Inflammatory macrophage treated with lipopolysaccharide for 4 hours (primary cell): ENCODE measurements around the gene NUMB.

ENCODE experiments used
- DNase-seq: peaks from one replicate; pipeline ENCODE4 v3.0.0-alpha.2; 2020

The NUMB gene

DNA sequence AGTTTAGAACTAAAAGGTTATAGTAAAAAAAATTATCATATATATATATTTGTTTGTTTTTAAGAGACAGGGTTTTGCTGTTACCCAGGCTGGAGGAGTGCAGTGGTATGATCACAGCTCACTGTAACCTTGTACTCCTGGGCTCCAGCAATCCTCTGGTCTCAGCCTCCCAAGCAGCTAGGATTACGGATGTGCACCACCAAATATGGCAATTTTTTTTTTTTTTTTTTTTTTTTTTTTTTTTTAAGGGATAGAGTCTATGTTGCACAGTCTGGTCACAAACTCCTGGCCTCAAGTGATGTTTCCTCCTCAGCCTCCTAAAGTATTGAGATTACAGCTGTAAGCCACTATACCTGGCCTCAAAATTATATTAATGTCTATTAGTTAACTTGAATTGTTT is 172.4 kb downstream of the NUMB start:
- no peak for DNase-seq

- no peak for DNase-seq
These were observed 174.6 kb downstream of the NUMB start for GRCh38 chr14:73283608-73284379.

DNA sequence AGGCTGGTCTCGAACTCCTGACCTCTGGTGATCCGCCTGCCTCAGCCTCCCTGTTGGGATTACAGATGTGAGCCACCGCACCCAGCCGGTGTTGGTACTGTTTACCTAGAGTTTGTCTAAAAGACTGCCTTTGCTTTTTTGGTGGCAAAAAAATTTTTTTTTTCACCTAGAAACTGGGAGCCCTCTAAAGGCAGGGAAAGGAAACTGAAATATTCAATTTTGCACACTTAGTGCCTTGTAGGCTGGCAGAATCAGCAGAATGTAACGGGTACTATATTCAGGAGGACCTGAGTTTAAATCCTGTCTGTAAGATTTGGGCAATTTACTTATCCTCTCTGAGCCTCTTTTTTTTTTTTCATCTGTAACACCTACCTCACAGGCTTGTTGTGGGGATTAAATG is 177.4 kb downstream of the NUMB start:
- DNase-seq: no peak

DNA sequence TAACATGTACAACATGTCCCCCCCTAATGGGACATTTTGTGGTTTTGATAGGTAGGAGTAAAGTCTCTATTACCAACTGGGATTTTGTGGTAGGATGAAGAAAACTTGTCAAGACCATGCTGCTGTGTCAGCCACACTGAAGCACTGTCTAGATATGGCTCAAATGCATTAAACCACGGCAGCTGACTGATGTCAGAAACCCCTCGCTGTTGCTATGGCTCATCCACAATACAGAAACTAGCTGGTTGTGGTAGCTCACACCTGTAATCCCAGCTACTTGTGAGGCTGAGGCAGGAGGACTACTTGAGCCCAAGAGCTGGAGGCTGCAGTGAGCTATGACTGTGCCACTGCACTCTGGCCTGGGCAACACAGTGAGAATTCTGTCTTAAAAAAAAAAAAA is 181.0 kb downstream of the NUMB start:
- DNase-seq: no peak

- no peak for DNase-seq
These were observed 181.5 kb downstream of the NUMB start for GRCh38 chr14:73276836-73277235.

GRCh38 chr14:73273799-73274198 is 184.5 kb downstream of the NUMB start:
- no peak for DNase-seq

- no peak for DNase-seq
These were observed 186.0 kb downstream of the NUMB start for GRCh38 chr14:73272393-73272792.

DNA sequence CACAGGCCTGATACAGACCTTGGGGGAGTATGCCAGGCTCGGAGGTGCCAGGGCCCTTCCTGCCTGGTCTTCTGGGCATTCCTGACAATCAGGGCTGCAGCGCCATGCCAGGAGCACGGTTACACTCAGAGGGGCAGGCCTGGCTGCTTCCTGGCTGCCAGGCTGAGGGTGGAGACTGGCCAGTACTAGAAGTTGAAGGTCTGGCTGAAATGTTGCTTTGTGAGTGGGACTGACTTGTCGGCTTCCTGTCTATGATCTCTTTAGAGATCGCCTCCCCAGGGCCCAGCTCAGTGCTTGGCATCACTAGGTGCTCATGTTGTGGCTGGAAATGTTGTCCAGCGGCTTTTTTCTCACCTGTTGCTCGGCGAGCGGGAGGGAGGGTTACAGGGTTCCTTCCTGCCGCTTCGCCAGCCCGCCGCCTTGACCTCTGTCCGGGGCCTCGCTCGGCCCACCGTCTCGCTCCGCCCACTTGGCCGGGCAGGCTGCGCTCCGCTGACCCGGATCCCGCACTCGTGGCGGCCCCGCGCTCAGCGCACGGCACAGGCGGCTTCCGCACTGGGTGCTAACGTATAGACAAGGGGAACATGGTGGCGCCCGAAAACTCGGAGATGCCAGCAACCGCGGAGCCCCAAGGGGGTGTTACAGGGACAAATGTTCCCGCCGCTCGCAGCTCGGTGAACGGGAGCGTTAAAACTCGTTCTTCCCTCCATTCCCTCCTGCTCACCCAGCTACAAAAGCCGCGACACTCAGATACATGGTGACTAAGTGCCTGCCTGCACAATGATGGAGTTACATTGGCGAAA is 188.4 kb downstream of the NUMB start:
- no peak for DNase-seq

DNA sequence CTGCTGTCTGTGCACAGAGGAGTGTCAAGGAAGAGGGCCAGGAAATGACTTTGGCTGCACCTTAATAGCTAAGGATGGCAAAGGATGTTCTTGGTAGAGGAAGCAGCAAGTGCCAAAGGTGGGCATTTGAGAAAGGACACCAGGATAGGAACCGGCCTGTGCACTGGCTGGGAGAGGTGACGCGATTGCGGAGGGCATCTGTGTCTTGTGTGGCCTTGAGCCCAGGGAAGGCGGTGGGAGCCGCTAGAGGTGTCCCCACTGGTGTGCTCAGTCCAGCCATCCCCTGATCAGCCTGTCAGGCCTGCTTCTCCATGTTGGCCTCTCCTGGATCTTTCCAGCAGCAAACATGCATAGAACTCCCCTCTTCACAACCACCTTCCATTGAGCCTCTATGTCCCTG is 190.9 kb downstream of the NUMB start:
- no peak for DNase-seq

DNA sequence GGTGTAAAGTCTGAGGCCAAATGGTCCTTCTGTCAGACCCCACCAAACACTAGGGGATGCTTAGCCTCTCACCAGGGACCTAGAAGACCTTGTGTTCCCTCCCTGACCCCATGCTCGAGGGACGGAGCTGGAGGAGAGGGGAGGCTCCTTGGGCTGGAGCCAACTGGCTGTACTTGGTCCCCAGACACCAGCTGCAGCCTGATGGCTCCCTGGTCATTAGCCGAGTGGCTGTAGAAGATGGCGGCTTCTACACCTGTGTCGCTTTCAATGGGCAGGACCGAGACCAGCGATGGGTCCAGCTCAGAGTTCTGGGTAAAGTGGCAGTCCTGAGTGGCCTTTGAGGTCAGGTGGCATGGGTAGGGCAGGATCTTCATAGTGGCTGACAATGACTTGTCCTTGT is 192.0 kb downstream of the NUMB start:
- DNase-seq: no peak

DNA sequence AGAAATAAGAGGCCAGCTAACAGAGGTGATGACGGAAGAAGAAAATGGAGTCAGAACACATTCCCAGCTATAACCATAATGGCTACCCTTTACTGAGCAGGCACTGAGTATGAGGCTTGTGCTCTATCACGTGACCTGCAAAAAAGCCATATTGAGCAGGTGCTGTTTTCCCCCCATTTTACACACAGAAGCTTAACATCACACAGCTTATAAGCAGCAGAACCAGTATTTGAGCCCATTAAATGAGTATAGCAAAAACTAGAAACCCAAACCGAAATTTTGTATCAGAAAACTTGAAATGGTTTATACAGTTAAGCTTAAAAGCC is 192.7 kb downstream of the NUMB start:
- DNase-seq: no peak

- DNase-seq: no peak
These were observed 193.2 kb downstream of the NUMB start for GRCh38 chr14:73264885-73265720.

- DNase-seq: no peak
These were observed 194.1 kb downstream of the NUMB start for GRCh38 chr14:73264080-73264884.

DNA sequence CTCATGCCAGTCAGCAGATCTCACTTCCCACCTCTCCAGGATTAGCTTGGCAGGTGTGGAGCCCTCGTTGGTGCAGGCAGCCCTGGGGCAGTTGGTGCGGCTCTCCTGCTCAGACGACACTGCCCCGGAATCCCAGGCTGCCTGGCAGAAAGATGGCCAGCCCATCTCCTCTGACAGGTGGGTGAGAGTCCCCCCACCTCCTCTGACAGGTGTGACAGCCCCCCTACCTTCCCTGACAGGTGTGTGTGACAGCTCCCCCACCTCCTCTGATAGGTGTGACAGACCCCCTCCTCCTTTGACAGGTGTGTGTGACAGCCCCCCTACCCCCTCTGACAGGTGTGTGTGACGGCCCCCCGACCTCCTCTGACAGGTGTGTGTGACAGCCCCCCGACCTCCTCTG is 194.7 kb downstream of the NUMB start:
- DNase-seq: no peak

DNA sequence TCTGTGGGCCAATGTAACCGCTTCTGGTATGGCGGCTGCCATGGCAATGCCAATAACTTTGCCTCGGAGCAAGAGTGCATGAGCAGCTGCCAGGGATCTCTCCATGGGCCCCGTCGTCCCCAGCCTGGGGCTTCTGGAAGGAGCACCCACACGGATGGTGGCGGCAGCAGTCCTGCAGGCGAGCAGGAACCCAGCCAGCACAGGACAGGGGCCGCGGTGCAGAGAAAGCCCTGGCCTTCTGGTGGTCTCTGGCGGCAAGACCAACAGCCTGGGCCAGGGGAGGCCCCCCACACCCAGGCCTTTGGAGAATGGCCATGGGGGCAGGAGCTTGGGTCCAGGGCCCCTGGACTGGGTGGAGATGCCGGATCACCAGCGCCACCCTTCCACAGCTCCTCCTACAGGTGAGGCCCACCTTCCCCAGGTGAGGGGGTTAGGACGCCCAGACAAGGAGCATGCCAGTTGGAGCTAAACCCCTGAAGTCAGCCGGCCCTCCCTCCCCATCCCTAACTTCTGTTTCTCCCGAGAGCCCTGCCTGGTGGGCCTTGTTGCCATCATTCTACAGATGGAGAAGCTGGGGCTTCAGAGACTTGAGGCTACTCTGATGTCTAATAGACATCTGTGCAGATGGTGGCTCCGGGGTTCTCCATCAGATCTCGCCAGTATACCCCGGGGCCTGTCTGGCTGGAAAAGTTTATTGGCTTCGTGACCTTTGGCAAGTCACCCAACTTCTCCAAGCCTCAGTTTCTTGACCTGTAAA is 195.7 kb downstream of the NUMB start:
- no peak for DNase-seq

GRCh38 chr14:73261520-73262426 is 196.6 kb downstream of the NUMB start:
- DNase-seq: no peak

- DNase-seq: no peak
These were observed 197.3 kb downstream of the NUMB start for GRCh38 chr14:73261075-73261474.

GRCh38 chr14:73260574-73260973 is 197.8 kb downstream of the NUMB start:
- no peak for DNase-seq

DNA sequence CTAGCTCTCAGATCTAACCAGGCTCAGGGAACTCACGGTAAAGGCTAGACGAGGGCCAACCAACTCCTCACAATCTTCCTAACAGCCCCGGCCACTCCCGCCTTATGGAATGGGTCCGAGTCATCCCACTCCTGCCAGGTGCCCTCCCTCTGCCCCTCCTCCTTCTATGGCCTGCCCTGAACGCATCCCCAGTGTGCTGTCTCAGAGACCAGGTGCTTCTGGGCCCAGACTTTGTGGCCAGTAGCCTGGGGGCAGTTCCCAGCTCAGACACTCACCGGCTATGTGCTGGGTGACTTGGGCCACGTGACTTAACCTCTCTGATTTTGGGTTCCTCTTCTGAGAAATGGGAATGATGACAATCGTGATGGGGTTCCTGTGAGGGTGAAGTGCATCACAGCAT is 198.5 kb downstream of the NUMB start:
- DNase-seq: no peak

DNA sequence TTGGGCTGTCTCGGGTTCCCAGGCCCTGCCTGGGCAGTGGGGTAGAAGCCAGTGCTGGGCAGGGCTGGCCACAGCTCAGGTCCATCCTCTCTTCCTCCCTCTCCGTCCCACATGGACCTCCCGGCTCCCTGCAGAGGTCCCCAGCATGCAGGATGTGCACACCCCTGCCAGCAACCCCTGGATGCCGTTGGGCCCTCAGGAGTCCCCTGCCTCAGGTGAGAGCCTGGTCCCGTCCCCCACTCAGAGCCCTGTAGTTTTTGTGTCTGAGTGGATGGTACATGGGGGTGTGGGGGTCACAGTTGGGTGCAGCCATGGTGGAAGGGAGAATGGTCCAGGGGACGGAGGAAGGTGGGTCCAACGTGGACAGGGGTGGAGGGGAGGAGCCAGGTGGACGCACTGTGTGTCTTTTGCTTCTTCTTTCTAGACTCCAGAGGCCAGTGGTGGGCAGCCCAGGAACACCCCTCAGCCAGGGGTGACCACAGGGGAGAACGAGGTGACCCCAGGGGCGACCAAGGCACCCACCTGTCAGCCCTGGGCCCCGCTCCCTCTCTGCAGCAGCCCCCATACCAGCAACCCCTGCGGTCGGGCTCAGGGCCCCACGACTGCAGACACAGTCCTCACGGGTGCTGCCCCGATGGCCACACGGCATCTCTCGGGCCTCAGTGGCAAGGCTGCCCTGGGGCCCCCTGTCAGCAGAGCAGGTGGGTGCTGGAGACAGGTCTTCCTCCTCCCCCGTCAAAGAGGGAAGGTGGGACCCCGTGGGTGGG is 199.3 kb downstream of the NUMB start:
- no peak for DNase-seq
